Panc1 (cell line): ENCODE results near the gene STRA6. TPM values are rescaled to one million over a fixed set of nuclear protein-coding genes. Genes with fewer than 3 reads are reported as not detected.

Experiments
- ATAC-seq: fragments of 200-7000 bp; cut with Tn5 transposase; 2 replicates; pipeline ENCODE4 v1.9.1; 2020; ENCODE audit warnings: mild to moderate bottlenecking, moderate library complexity
- BruUV-seq: library from RNA; stranded (reverse); fragments of 400-500 nt; replicated peaks from 2 replicates; lab custom pipeline; 2021; lab: Mats Ljungman, UMichigan
- CTCF ChIA-PET: fragments of 300-600 bp; sonication (Branson Sonifier 250); formaldehyde crosslinking; loops from one replicate; lab custom pipeline; 2022; ENCODE audit warnings: antibody characterized with exemption; lab: Charles Lee
- POLR2A ChIA-PET: fragments of 300-600 bp; sonication (Branson Sonifier 250); formaldehyde crosslinking; loops from one replicate; lab custom pipeline; 2022; ENCODE audit warnings: antibody characterized with exemption; lab: Charles Lee
- DNase-seq: peaks from one replicate; pipeline ENCODE4 v3.0.0-alpha.2; 2010; ENCODE audit warnings: low read depth, low spot score
- H3K27ac ChIP-seq: 2 replicates; pipeline ENCODE4 v1.5.1; 2011; ENCODE audit warnings: mild to moderate bottlenecking, low read length, inconsistent platforms
- H3K27me3 ChIP-seq: fragments of 200-500 bp; sonication (Bioruptor generic); 2 replicates; pipeline ENCODE4 v1.6.0; 2014; ENCODE audit warnings: low read length, inconsistent platforms; ENCODE audit not compliant: control insufficient read depth, insufficient read depth
- H3K36me3 ChIP-seq: fragments of 200-500 bp; sonication (Bioruptor generic); 2 replicates; pipeline ENCODE4 v1.5.1; 2014; ENCODE audit warnings: inconsistent platforms, mild to moderate bottlenecking, low read length, moderate library complexity; ENCODE audit not compliant: control insufficient read depth, insufficient read depth
- H3K4me1 ChIP-seq: 2 replicates; pipeline ENCODE4 v1.5.1; 2011; ENCODE audit warnings: inconsistent platforms, mild to moderate bottlenecking, low read length, moderate library complexity; ENCODE audit not compliant: control insufficient read depth, insufficient read depth
- H3K4me3 ChIP-seq, 2 experiments: 2 replicates each; pipeline ENCODE4 v1.5.1; 2011 to 2012; ENCODE audit warnings: low read depth in 2 of 2, low read length in 2 of 2, mild to moderate bottlenecking in 2 of 2, inconsistent platforms in 1 of 2, moderate library complexity in 1 of 2
- H3K9me3 ChIP-seq: fragments of 200-500 bp; sonication (Bioruptor generic); 2 replicates; pipeline ENCODE4 v1.5.1; 2014; ENCODE audit warnings: low read depth, mild to moderate bottlenecking, inconsistent platforms, low read length, moderate library complexity; ENCODE audit not compliant: control insufficient read depth, insufficient read depth
- POLR2AphosphoS5 ChIP-seq: IDR thresholded peaks from 2 replicates; pipeline ENCODE4 v1.6.1; 2012; ENCODE audit warnings: mild to moderate bottlenecking, low read depth, low read length, moderate library complexity
- SIN3A ChIP-seq: IDR thresholded peaks from 2 replicates; pipeline ENCODE4 v1.6.1; 2012; ENCODE audit warnings: low read depth, mild to moderate bottlenecking, low read length, moderate library complexity, borderline replicate concordance; ENCODE audit not compliant: insufficient read depth
- TCF7L2 ChIP-seq: IDR thresholded peaks from 2 replicates; pipeline ENCODE4 v1.6.1; 2011; ENCODE audit warnings: mild to moderate bottlenecking, low read depth, low read length, inconsistent platforms
- in situ Hi-C: cut with HindIII; loops from 2 replicates; pipeline ENCODE4 v1.10.0; 2016; ENCODE audit warnings: low sequenced_read_pairs, low pct_unique_long_range_greater_than_20kb
- intact Hi-C: fragments of 100-400 bp; cut with micrococcal nuclease; formaldehyde crosslinking; loops from one replicate; pipeline ENCODE4 v1.10.0; 2022; ENCODE audit not compliant: unreplicated experiment
- total RNA-seq: library from RNA; stranded (reverse); gene quantifications from one replicate; pipeline ENCODE4 v1.2.1, GENCODE V29; 2021; ENCODE audit not compliant: unreplicated experiment
- TF ChIP-seq, protein P1 (sequence below): fragments of 450-650 bp; IDR thresholded peaks from 2 replicates; pipeline ENCODE4 v1.5.1; 2017; ENCODE audit warnings: mild to moderate bottlenecking
- TF ChIP-seq, protein P2 (sequence below), 2 experiments: IDR thresholded peaks; 2 replicates each; pipeline ENCODE4 v1.6.1; 2011 to 2012; ENCODE audit warnings: low read depth in 2 of 2, control low read depth in 1 of 2, low read length in 1 of 2, mild to moderate bottlenecking in 1 of 2, moderate library complexity in 1 of 2; ENCODE audit not compliant: insufficient read depth in 1 of 2

STRA6 gene
- total RNA-seq, 1 experiment from 2014 or later = 1.1 TPM

DNA sequence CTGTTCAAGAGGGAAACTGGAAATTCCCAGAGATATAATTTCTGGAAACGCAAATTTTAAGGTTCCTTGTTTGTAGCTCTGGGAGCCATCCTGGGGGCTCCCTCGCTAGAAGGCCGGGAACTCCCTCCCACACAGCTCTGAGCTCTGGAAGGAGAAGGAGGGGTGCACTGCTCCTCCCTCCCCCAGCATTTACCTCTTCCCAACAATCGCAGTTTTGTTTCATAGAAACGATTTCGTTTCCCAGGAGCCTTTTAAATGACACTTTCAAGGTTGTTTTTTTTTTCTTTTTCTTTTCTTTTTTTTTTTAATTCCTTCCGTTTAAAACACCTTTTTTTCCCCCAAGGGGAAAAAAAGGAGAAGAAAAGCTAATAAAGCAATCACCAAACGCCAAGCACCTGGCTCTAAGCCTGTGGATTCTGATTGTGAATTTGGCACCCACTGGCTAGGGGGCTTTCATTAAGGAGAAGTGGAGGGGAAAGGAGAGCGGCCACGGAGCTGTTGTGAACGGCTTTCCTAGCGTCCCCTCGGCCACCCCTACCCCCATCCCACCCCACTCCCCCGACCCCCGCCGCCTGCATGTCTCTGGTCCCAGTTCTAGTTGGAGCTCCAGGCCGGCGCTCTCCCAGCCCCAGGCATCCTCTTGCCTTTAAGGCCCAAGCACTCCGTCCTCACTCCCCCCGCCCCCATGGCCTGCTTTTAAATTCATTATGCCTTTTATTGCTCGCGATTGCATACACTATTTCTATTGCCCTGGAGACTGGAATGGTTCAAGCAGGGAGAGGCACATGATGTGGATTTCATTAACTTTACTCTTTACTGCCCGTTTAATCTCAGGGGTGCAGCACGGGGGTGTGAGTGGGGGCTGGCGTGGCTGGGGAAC is 19.9 kb upstream of the STRA6 start:
- no TSS peak for BruUV-seq
- ChIA-PET POLR2A (interaction anchor here (0.7 kb wide), 1 partner anchor 529 kb away, joined by 7 read pairs; no protein-coding TSS in a partner anchor), CTCF (no interaction called here)
- ATAC-seq (no peak), DNase-seq (no peak)
- H3K4me3 ChIP-seq = no peak overlapping the region
- H3K36me3 ChIP-seq = no peaks in the 10 kb centered on the region
- H3K4me1 ChIP-seq = peaks cover 11% of the 10 kb centered on the region
- H3K27me3 ChIP-seq = no peaks in the 10 kb centered on the region
- in situ Hi-C loops = no loop called here
- no peaks in the 10 kb centered on the region for H3K9me3 ChIP-seq
- intact Hi-C loops = no loop called here
- TF ChIP-seq, protein P1, sequence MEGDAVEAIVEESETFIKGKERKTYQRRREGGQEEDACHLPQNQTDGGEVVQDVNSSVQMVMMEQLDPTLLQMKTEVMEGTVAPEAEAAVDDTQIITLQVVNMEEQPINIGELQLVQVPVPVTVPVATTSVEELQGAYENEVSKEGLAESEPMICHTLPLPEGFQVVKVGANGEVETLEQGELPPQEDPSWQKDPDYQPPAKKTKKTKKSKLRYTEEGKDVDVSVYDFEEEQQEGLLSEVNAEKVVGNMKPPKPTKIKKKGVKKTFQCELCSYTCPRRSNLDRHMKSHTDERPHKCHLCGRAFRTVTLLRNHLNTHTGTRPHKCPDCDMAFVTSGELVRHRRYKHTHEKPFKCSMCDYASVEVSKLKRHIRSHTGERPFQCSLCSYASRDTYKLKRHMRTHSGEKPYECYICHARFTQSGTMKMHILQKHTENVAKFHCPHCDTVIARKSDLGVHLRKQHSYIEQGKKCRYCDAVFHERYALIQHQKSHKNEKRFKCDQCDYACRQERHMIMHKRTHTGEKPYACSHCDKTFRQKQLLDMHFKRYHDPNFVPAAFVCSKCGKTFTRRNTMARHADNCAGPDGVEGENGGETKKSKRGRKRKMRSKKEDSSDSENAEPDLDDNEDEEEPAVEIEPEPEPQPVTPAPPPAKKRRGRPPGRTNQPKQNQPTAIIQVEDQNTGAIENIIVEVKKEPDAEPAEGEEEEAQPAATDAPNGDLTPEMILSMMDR = no peak
- TF ChIP-seq TCF7L2 (no peak), SIN3A (no peak), POLR2AphosphoS5 (no peak)
- TF ChIP-seq, protein P2, sequence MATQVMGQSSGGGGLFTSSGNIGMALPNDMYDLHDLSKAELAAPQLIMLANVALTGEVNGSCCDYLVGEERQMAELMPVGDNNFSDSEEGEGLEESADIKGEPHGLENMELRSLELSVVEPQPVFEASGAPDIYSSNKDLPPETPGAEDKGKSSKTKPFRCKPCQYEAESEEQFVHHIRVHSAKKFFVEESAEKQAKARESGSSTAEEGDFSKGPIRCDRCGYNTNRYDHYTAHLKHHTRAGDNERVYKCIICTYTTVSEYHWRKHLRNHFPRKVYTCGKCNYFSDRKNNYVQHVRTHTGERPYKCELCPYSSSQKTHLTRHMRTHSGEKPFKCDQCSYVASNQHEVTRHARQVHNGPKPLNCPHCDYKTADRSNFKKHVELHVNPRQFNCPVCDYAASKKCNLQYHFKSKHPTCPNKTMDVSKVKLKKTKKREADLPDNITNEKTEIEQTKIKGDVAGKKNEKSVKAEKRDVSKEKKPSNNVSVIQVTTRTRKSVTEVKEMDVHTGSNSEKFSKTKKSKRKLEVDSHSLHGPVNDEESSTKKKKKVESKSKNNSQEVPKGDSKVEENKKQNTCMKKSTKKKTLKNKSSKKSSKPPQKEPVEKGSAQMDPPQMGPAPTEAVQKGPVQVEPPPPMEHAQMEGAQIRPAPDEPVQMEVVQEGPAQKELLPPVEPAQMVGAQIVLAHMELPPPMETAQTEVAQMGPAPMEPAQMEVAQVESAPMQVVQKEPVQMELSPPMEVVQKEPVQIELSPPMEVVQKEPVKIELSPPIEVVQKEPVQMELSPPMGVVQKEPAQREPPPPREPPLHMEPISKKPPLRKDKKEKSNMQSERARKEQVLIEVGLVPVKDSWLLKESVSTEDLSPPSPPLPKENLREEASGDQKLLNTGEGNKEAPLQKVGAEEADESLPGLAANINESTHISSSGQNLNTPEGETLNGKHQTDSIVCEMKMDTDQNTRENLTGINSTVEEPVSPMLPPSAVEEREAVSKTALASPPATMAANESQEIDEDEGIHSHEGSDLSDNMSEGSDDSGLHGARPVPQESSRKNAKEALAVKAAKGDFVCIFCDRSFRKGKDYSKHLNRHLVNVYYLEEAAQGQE (IDR thresholded peaks at IDR 0.05; ENCODE audit: insufficient read depth in 1 of 2, low read depth in 2 of 2, low read length in 1 of 2) = no peak
- H3K27ac ChIP-seq = no peak overlapping the region

DNA sequence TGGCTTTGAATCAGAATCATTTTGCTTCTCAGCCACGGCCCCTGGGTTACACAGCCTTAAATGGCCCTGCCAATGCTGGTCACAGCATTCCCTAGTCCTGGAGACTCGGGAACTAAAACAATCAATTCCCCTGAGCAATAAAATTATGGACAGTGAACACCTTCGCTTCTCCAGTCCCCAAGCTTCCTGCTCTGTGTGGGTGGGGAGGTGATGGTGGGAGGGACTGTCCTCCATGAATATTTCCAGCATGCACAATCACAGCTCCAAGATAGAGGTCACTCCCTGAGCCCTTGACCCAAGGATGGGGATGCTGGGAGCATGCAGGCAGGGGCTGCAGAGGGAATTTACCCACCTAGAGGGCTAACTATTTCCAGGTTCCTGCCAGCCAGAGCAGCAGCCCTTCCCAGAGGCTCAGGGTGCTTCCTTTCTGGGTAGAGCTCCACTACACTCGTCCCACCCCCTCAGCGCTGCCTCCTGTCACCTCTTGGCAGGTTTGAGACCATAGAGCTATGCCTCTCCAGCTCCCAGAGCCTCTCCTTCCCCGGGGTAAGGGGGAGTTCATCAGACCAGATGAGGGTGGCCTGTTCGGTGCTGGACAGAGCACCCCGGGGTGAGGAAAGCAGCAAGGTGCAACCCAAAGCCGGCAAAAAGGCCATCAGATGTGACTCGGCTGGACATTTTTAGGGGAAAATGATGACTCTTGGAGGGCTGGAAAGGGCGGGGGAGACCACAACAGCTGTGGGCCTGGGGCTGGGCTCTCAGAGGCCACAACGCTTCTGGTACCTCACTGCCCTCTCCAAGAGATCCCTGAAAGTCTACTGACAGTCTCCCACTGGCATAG is 19.0 kb upstream of the STRA6 start:
- H3K9me3 ChIP-seq = no peaks in the 10 kb centered on the region
- ChIA-PET CTCF (interaction anchor here (0.6 kb wide), 2 partner anchors 32 to 50 kb away, joined by 3 read pairs; no protein-coding TSS in a partner anchor), POLR2A (interaction anchor here (0.5 to 0.7 kb wide), 2 partner anchors 30 to 528 kb away, joined by 3 to 7 read pairs; no protein-coding TSS in a partner anchor)
- H3K36me3 ChIP-seq = no peaks in the 10 kb centered on the region
- peaks cover 11% of the 10 kb centered on the region for H3K4me1 ChIP-seq
- in situ Hi-C loops (no loop called here), intact Hi-C loops (no loop called here)
- peak; percentile 54 for ATAC-seq
- no TSS peak for BruUV-seq
- no peak overlapping the region for H3K4me3 ChIP-seq
- no peak for DNase-seq
- TF ChIP-seq SIN3A = no peak
- TF ChIP-seq, protein P2 (IDR thresholded peaks at IDR 0.05; ENCODE audit: insufficient read depth in 1 of 2, low read depth in 2 of 2, low read length in 1 of 2) = peak in 1 of 2 experiments; percentile 75; a peak in 3 of 4 replicates
- H3K27ac ChIP-seq = no peak overlapping the region
- H3K27me3 ChIP-seq = no peaks in the 10 kb centered on the region
